ENCODE results near the gene OLFM1. TPM values are rescaled to one million over a fixed set of nuclear protein-coding genes. Genes with fewer than 3 reads are reported as not detected.
"Not testable (repeated sequence)": the region's sequence is repeated elsewhere in the genome, so short reads cannot be mapped to it uniquely, and the experiment has no call there.

Gene OLFM1
- total RNA-seq, 1 experiment from 2014 or later = 3.5 TPM

DNA sequence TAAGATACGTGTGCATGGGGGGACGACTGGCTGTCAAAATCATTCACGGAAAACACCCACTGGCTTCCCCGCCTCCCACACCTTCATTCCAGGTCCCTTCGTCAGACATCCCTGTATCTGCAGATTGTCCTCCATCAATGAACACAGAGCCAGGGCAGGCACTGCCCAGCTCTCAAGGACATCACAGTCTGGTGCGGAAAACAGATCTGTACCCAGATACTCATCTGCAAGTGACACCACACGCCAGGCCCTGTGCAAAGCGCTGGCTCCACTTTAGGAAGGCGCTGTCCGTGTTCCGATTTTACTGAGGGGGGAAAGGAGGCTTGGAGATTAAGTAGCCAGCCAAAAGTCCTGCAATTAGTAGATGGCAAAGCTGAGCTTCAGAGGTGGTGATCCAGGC, 72.3 kb downstream of the OLFM1 start (continued):
- TF ChIP-seq, protein P1, sequence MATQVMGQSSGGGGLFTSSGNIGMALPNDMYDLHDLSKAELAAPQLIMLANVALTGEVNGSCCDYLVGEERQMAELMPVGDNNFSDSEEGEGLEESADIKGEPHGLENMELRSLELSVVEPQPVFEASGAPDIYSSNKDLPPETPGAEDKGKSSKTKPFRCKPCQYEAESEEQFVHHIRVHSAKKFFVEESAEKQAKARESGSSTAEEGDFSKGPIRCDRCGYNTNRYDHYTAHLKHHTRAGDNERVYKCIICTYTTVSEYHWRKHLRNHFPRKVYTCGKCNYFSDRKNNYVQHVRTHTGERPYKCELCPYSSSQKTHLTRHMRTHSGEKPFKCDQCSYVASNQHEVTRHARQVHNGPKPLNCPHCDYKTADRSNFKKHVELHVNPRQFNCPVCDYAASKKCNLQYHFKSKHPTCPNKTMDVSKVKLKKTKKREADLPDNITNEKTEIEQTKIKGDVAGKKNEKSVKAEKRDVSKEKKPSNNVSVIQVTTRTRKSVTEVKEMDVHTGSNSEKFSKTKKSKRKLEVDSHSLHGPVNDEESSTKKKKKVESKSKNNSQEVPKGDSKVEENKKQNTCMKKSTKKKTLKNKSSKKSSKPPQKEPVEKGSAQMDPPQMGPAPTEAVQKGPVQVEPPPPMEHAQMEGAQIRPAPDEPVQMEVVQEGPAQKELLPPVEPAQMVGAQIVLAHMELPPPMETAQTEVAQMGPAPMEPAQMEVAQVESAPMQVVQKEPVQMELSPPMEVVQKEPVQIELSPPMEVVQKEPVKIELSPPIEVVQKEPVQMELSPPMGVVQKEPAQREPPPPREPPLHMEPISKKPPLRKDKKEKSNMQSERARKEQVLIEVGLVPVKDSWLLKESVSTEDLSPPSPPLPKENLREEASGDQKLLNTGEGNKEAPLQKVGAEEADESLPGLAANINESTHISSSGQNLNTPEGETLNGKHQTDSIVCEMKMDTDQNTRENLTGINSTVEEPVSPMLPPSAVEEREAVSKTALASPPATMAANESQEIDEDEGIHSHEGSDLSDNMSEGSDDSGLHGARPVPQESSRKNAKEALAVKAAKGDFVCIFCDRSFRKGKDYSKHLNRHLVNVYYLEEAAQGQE (IDR thresholded peaks at IDR 0.05; ENCODE audit: low read depth) = no peak
- TF ChIP-seq ELF1 (IDR thresholded peaks at IDR 0.05; ENCODE audit: borderline replicate concordance, low read depth) (no peak), FOSL1 (IDR thresholded peaks at IDR 0.05; ENCODE audit: low read depth) (no peak), YY1 (IDR thresholded peaks at IDR 0.05; ENCODE audit: extremely low read depth, insufficient replicate concordance, low read depth, low read length) (no peak), JUND (IDR thresholded peaks at IDR 0.05) (no peak)
- TF ChIP-seq, protein P2, sequence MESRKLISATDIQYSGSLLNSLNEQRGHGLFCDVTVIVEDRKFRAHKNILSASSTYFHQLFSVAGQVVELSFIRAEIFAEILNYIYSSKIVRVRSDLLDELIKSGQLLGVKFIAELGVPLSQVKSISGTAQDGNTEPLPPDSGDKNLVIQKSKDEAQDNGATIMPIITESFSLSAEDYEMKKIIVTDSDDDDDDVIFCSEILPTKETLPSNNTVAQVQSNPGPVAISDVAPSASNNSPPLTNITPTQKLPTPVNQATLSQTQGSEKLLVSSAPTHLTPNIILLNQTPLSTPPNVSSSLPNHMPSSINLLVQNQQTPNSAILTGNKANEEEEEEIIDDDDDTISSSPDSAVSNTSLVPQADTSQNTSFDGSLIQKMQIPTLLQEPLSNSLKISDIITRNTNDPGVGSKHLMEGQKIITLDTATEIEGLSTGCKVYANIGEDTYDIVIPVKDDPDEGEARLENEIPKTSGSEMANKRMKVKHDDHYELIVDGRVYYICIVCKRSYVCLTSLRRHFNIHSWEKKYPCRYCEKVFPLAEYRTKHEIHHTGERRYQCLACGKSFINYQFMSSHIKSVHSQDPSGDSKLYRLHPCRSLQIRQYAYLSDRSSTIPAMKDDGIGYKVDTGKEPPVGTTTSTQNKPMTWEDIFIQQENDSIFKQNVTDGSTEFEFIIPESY (IDR thresholded peaks at IDR 0.05; ENCODE audit: extremely low read depth, insufficient replicate concordance, low read length) = no peak

DNA sequence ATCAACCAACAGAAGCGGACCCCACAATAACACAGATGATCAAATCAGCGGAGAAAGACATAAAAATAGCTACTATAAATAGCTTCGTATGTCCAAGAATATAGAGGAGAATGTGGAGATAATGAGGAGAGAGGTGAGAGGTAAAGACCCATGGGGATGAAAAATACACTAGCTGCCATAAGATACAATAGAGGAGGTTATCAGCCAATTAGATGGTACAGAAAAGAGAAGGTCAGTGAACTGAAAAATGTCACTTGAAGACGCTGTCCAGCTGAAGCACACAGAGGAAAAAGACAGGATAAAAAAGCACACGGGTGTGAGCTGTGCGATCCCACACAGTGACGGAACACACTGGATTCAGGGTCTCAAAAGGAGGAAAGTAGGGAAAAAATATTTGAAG, 73.4 kb downstream of the OLFM1 start:
- BruUV-seq (replicated peaks) = no TSS peak
- Histone ChIP-seq H3K79me2 (ENCODE audit: insufficient read depth, low read length) (no peaks in the 10 kb centered on the region), H2AFZ (ENCODE audit: low read depth, low read length, poor library complexity, severe bottlenecking) (no peak overlapping the region), H3K9me3 (ENCODE audit: control insufficient read depth in 1 of 2, insufficient read depth in 1 of 2, low read depth in 1 of 2, low read length in 2 of 2) (no peaks in the 10 kb centered on the region), H3K36me3 (ENCODE audit: control insufficient read depth in 1 of 2, insufficient read depth in 2 of 2, low read length in 2 of 2) (no peaks in the 10 kb centered on the region), H4K20me1 (ENCODE audit: insufficient read depth) (no peaks in the 10 kb centered on the region), H3K27me3 (ENCODE audit: insufficient read depth, low read length) (peaks cover 77% of the 10 kb centered on the region), H3K4me1 (ENCODE audit: control insufficient read depth in 1 of 2, insufficient read depth in 2 of 2, low read length in 2 of 2) (no peaks in the 10 kb centered on the region), H3K9ac (ENCODE audit: low read length) (no peak overlapping the region), H3K9me2 (ENCODE audit: insufficient read depth) (no peaks in the 10 kb centered on the region), H3K4me3 (replicated peaks in 1 of 2; ENCODE audit: low read depth in 1 of 2, low read length in 2 of 2) (no peak overlapping the region), H3K4me2 (ENCODE audit: low read length) (no peak overlapping the region), H3K27ac (ENCODE audit: low read depth, low read length) (no peak overlapping the region)
- no peak for TF ChIP-seq ZFX (IDR thresholded peaks at IDR 0.05)
- TF ChIP-seq, protein P1 (IDR thresholded peaks at IDR 0.05; ENCODE audit: low read depth) = no peak
- no peak for TF ChIP-seq RAD21 (IDR thresholded peaks at IDR 0.05; ENCODE audit: low read depth)
- TF ChIP-seq ZNF274 (IDR thresholded peaks at IDR 0.05; ENCODE audit: low read depth, low read length) = no peak
- CTCF ChIA-PET = no interaction called here
- DNase-seq (ENCODE audit: low read depth, low spot score) (no peak), ATAC-seq (no peak)
- intact Hi-C loops (cut with micrococcal nuclease) = no loop called here
- RAD21 ChIA-PET (ENCODE audit: low non-redundant PET in 1 of 2, low total read pairs in 2 of 2, uncharacterized antibody in 2 of 2, unreplicated experiment in 2 of 2) = no interaction called here
- POLR2A ChIA-PET = no interaction called here

DNA sequence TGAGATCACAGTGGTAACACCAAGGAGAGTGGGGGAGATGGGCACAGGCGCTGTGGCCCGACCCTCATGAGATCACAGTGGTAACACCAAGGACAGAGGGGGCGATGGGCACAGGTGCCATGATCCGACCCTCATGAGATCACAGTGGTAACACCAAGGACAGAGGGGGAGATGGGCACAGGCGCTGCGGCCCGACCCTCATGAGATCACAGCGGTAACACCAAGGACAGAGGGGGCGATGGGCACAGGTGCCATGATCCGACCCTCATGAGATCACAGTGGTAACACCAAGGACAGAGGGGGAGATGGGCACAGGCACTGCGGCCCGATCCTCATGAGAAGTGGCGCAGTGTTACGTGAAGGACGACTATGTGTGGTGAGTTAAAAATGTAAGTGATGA, 75.1 kb downstream of the OLFM1 start:
- H3K9me3 ChIP-seq (ENCODE audit: control insufficient read depth in 1 of 2, insufficient read depth in 1 of 2, low read depth in 1 of 2, low read length in 2 of 2); ATAC-seq; H3K36me3 ChIP-seq (ENCODE audit: control insufficient read depth in 1 of 2, insufficient read depth in 2 of 2, low read length in 2 of 2); H3K9me2 ChIP-seq (ENCODE audit: insufficient read depth); H3K9ac ChIP-seq (ENCODE audit: low read length); CTCF ChIA-PET; intact Hi-C loops (cut with micrococcal nuclease); H2AFZ ChIP-seq (ENCODE audit: low read depth, low read length, poor library complexity, severe bottlenecking); H3K79me2 ChIP-seq (ENCODE audit: insufficient read depth, low read length); DNase-seq (ENCODE audit: low read depth, low spot score); H3K4me2 ChIP-seq (ENCODE audit: low read length); RAD21 ChIA-PET (ENCODE audit: low non-redundant PET in 1 of 2, low total read pairs in 2 of 2, uncharacterized antibody in 2 of 2, unreplicated experiment in 2 of 2); POLR2A ChIA-PET; H4K20me1 ChIP-seq (ENCODE audit: insufficient read depth); H3K27ac ChIP-seq (ENCODE audit: low read depth, low read length); H3K4me3 ChIP-seq (replicated peaks in 1 of 2; ENCODE audit: low read depth in 1 of 2, low read length in 2 of 2); BruUV-seq (replicated peaks): not testable (repeated sequence)
- peaks cover 2 to 10% of the 10 kb centered on the region in 2 experiments; a peak in 2 of 4 replicates for H3K4me1 ChIP-seq (ENCODE audit: control insufficient read depth in 1 of 2, insufficient read depth in 2 of 2, low read length in 2 of 2)
- H3K27me3 ChIP-seq (ENCODE audit: insufficient read depth, low read length) = peaks cover 75% of the 10 kb centered on the region
